Progenitor cell of endocrine pancreas (in vitro differentiated cells): ENCODE data around the gene CD40. TPM values are rescaled to one million over a fixed set of nuclear protein-coding genes. Genes with fewer than 3 reads are reported as not detected.

Experiments
- DNase-seq: peaks from one replicate; pipeline ENCODE4 v3.0.0; 2021; ENCODE audit warnings: low spot score; ENCODE audit not compliant: unreplicated experiment
- H3K27ac Mint-ChIP-seq: 2 replicates; pipeline ENCODE4 v1.8.0; 2021; ENCODE audit warnings: mild to moderate bottlenecking, moderate library complexity, mixed read lengths
- H3K27me3 Mint-ChIP-seq: 2 replicates; pipeline ENCODE4 v1.8.0; 2021; ENCODE audit warnings: mixed read lengths
- H3K36me3 Mint-ChIP-seq: 2 replicates; pipeline ENCODE4 v1.8.0; 2022; ENCODE audit warnings: mixed read lengths; ENCODE audit not compliant: insufficient read depth
- H3K4me1 Mint-ChIP-seq: 2 replicates; pipeline ENCODE4 v1.8.0; 2021; ENCODE audit warnings: low read depth, mixed read lengths
- H3K4me3 Mint-ChIP-seq: 2 replicates; pipeline ENCODE4 v1.8.0; 2021; ENCODE audit warnings: low read depth, mild to moderate bottlenecking, moderate library complexity, mixed read lengths
- H3K9me3 Mint-ChIP-seq: 2 replicates; pipeline ENCODE4 v1.8.0; 2021; ENCODE audit warnings: low read depth, mixed read lengths
- CTCF ChIP-seq: fragments of 200-600 bp; sonication (generic); IDR thresholded peaks from one replicate; pipeline ENCODE4 v1.5.0; 2021; ENCODE audit warnings: antibody characterized with exemption, mild to moderate bottlenecking; ENCODE audit not compliant: unreplicated experiment
- total RNA-seq: library from RNA; stranded (reverse); gene quantifications from 2 replicates; pipeline ENCODE4 v1.2.1, GENCODE V29; 2021

Gene CD40
- total RNA-seq, 1 donor from 2014 or later = 1.5 TPM

GRCh38 chr20:46171476-46171875 is 53.4 kb downstream of the CD40 start:
- Mint-ChIP-seq H3K36me3 (no peaks in the 10 kb centered on the region), H3K27ac (no peak overlapping the region), H3K4me1 (no peaks in the 10 kb centered on the region), H3K27me3 (peaks cover 78% of the 10 kb centered on the region), H3K9me3 (no peaks in the 10 kb centered on the region), H3K4me3 (no peak overlapping the region)
- no peak for DNase-seq
- TF ChIP-seq CTCF = no peak

GRCh38 chr20:46171909-46172308 is 53.8 kb downstream of the CD40 start:
- no peaks in the 10 kb centered on the region for H3K4me1 Mint-ChIP-seq
- H3K27me3 Mint-ChIP-seq = peaks cover 76% of the 10 kb centered on the region
- H3K4me3 Mint-ChIP-seq = no peak overlapping the region
- no peaks in the 10 kb centered on the region for H3K9me3 Mint-ChIP-seq
- DNase-seq = no peak
- H3K36me3 Mint-ChIP-seq = no peaks in the 10 kb centered on the region
- no peak overlapping the region for H3K27ac Mint-ChIP-seq
- no peak for TF ChIP-seq CTCF

GRCh38 chr20:46172455-46172854 is 54.3 kb downstream of the CD40 start:
- no peak for TF ChIP-seq CTCF
- no peak overlapping the region for H3K4me3 Mint-ChIP-seq
- no peaks in the 10 kb centered on the region for H3K4me1 Mint-ChIP-seq
- no peaks in the 10 kb centered on the region for H3K9me3 Mint-ChIP-seq
- H3K36me3 Mint-ChIP-seq = no peaks in the 10 kb centered on the region
- no peak overlapping the region for H3K27ac Mint-ChIP-seq
- DNase-seq = no peak
- peaks cover 75% of the 10 kb centered on the region for H3K27me3 Mint-ChIP-seq

GRCh38 chr20:46172961-46173536 is 54.9 kb downstream of the CD40 start:
- no peak for TF ChIP-seq CTCF
- no peak overlapping the region for H3K4me3 Mint-ChIP-seq
- no peak overlapping the region for H3K27ac Mint-ChIP-seq
- no peak for DNase-seq
- no peaks in the 10 kb centered on the region for H3K36me3 Mint-ChIP-seq
- H3K27me3 Mint-ChIP-seq = peaks cover 80% of the 10 kb centered on the region
- no peaks in the 10 kb centered on the region for H3K9me3 Mint-ChIP-seq
- no peaks in the 10 kb centered on the region for H3K4me1 Mint-ChIP-seq

- Mint-ChIP-seq H3K27ac (peak overlapping the region; percentile 52), H3K4me1 (no peaks in the 10 kb centered on the region), H3K27me3 (peaks cover 79% of the 10 kb centered on the region), H3K9me3 (no peaks in the 10 kb centered on the region), H3K36me3 (no peaks in the 10 kb centered on the region), H3K4me3 (no peak overlapping the region)
- TF ChIP-seq CTCF = no peak
- DNase-seq = no peak
Observed at GRCh38 chr20:46173652-46174468, 55.7 kb downstream of the CD40 start.
